Measurements from ENCODE around the gene PIR.

PIR gene

DNA sequence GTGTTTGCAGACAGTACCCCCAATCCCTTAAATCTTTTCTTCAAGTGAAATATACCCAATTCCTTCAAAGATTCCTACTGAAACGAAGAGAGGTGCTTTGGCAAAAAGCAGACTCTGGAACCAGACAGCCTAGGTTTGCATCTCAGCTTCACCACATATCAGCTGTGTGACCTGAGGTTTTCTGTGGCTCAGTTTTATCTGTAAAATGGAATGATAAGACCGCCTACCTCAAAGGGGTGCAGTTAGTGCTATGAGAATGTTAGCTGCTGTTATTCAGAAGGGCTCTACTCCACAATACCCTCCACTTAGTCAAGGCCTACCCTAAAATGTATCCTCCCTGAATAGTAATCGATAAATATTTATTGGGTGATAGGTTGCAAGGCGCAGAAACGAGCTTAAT lies 664 bp downstream of the PIR start:
- no peak for DNase-seq (ENCODE audit: low read depth in 2 of 2)

DNA sequence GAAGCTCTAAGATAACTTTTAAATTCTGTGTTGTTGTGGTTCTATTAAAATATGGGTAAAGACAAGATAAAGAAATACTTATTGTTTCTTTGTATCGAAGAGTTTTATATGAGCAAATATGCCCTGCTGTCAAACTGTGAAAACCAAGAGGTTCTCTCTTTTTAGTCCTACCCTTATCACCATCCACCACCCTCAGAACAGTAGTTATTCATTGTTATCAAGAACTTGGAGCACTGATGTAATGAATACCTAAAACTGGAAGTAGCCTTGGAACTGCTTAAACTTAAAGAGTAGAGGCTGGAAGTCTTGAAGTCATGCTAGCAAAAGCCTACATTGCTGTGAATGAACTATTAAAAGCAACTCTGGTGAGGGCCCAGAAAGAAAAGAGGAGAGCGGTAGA lies 9.2 kb downstream of the PIR start:
- DNase-seq (ENCODE audit: low read depth in 2 of 2), result no peak

DNA sequence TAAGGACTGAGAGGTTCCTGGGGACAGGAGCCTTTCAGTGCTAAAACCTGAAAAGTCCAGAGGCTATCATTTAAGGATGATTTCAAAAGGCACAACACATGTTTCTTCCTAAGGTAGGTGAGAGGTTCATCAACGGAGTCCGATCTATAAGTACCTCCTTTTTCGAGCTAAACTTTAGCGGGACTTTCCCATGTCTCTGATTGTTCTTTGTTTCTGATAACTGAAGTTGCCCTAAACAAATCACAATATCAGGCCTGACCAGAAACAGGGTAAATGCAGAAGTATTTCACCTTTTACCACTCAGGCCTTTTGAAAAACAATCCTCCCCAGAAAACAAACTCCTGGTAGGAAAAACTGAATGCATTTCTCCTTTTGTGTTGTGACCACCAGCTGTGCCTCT lies 17.6 kb downstream of the PIR start:
- no peak for DNase-seq (ENCODE audit: low read depth in 2 of 2)

DNA sequence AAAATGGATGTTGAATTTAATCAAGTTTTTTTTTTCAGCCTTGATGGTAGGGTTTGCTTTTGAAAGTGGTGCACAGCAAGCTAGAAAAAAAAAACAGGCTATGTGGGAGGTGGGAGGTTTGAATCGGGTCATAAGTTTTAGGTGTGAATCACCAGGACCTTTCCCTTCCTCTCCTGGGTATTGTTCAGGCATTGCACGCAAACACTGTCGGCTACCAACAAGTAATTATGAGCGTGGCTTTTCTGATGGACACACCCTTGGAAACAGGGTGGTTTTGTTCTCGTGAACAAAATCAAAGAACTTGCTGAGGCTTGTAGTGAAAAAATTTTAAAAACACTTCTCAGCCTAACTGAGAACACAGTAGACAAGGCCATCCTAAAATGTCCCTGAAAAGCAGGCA lies 18.1 kb downstream of the PIR start:
- no peak for DNase-seq (ENCODE audit: low read depth in 2 of 2)

DNA sequence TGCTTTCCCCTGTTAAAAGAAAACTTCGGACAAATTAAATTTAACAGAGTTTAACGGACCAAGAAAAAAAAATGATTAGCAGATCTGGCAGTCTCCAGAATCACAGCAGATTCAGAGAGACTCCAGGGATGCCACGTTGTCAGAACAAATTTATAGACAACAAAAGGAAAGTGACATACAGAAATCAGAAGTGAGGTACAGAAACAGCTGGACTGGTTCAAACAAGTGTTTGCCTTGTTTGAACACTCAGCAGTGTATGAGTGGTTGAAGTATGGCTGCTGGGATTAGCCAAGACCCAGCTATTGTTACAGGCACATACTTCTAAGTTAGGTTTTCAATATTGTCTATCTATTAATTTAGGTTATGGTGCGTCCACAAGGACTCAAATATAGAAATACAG lies 19.1 kb downstream of the PIR start:
- DNase-seq (ENCODE audit: low read depth in 2 of 2), result no peak

DNA sequence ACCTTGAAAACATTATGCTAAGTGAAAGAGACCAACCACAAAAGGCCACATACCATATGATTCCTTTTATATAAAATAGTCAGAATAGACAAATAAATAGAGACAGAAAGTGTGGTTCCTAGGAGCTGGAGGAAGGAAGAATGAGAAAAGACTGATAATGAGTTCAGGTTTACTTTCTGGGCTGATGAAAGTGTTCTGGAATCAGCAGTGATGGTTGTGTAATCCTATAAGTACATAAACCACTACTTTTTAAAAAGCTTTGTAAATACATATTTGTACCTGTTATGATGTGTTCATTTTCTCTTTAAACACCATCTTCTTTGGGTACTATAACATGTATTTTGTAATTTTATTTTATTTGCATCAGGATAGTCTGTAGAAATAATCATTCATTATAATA lies 20.6 kb downstream of the PIR start:
- no peak for DNase-seq (ENCODE audit: low read depth in 2 of 2)

DNA sequence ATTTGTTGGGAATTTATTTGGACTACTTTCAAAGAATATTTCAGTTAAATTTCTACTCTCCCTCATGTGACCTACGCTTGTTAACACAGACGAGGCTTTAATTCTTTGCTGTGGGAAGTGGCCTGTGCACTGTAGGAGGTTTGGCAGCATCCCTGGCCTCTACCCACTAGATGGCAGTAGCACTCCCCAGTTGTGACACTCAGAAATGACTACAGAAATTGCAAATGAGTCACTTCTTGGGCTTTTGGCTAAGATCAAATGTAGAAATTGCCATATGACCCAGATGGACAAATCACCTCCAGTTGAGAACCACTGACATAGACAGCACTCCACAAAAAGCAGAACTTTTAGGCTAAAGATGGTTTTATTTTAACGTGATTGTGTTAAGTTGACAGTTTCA lies 22.1 kb downstream of the PIR start:
- no peak for DNase-seq (ENCODE audit: low read depth in 2 of 2)

DNA sequence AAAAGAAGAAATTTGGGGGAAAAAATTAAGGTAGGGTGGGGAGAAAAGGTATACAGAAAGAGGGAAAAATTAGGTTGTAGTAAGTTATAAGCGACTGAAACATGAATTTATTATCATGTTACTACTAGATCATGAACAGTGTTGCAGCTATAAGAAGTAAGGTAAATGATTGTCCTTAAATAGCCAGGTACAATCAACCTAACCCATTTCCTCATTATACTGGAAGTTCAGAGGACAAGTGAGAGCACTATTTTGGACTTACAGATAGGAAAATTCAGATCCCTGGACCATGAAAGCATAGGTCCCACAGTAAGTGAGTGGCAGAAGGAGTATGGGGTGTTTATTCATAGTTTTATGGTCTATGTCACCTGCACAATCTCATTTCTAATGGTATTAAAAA lies 23.5 kb downstream of the PIR start:
- no peak for DNase-seq (ENCODE audit: low read depth in 2 of 2)

DNA sequence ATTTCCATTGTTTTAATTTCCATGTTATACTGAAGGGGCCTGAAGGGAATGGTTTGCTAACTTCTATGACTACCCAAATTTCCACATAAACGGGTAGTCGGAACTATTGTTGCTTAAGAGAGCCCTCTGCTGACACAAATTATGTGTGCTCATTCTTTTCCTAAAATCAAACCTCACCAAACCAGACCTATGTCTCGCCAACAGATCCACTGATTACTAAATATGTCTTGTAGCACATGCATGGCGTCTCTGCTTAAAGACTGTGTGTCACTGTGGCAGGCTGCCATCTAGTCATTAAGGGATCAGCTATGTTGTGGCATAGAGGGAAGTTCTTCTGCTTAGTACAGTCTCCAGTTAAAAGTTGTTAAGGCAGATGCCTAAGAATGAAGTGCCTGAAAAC lies 25.1 kb downstream of the PIR start:
- DNase-seq (ENCODE audit: low read depth in 2 of 2), result peak in 1 of 2 experiments; percentile 6

DNA sequence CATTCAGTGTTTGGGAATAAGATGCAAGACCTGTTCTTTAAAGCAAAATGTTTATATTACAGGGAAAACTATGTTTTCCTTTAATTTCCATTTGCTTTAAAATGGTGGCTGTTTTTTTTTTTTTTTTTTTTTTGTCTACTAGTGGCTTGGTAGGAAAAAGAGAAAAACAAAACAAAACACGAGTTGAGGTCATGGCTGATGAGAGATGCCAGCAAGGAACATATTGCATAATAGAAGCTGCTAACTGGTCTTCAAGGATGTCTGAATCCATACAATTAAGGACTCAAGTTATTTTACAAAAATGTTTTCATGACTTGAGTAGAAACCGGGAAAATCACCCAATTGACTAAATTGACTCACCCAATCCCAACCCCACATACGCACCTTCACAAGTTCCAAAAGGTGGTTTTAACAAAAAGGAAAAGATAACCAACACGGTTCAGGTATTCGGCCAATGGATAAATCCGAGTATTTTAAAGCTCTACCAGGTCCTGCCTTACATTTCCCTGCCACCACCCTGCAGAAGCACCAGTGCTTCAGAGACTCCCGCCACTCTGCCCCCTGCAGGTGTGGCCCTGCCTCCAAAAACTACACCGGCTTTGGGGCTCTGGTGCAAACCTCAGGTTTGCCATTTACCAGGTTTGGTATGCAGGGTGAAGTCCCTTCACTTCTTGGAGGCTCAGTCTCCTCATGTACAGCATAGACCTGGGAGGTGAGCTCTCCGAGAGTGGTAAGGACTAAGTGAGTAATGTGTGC lies 27.1 kb downstream of the PIR start:
- no peak for DNase-seq (ENCODE audit: low read depth in 2 of 2)

DNA sequence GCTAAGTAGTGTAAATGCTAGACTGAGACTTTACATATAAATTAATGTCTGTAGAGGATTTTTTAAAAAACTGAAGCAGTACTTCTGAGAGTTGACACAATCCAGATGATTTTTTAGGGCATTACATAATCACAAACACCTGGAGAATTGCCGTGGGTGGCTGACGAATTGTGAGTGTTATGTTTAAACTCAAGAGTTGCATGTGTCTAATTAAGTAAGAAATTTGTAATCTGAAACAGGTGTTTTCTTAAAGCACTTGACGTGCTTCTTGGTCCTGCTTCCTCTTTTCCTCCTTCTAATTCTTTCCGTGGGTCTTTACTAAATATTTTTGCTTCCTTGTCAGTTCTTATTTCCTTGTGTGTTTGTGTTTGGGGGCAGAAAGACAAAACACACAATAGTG lies 27.8 kb downstream of the PIR start:
- DNase-seq (ENCODE audit: low read depth in 2 of 2), result peak in 1 of 2 experiments; percentile 33

DNA sequence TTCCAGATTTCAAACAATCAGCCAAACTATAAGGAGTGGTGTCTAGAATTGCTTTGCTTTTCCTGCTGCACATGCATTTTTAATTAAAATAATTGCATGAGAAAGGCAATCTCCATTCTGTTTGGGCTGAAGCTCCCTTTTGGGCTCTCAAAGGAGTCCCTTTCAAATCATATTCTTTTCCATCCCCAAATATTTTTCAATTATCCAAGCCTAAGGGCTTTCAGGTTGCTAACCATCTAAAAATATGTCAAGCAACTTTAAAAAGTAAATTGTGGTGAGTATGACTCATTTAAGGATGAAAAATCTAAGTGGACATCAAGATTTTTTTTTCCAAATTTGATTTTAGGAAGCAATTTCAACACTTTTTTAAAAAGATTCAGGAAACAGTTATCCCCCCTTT lies 28.4 kb downstream of the PIR start:
- DNase-seq (ENCODE audit: low read depth in 2 of 2), result no peak

DNA sequence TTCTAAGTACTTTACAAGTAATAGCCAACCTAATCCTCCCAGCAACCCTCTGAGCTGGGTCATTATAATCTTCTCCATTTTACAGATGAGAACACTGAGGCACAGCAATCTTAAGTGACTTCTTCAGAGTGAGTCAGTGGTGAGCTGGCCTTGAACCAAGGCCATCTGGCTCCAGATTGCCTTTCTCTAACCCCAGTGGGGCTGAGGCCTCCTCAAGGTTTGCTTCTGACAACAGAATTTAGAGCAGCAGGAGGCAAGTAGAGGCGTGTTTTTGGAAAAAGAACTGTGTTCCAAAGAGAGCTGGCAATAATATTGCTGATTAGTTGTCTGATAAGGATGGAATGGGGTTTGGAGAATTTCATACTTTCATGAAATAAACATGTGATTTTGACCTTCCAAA lies 41.2 kb downstream of the PIR start:
- no peak for DNase-seq (ENCODE audit: low read depth in 2 of 2)

DNA sequence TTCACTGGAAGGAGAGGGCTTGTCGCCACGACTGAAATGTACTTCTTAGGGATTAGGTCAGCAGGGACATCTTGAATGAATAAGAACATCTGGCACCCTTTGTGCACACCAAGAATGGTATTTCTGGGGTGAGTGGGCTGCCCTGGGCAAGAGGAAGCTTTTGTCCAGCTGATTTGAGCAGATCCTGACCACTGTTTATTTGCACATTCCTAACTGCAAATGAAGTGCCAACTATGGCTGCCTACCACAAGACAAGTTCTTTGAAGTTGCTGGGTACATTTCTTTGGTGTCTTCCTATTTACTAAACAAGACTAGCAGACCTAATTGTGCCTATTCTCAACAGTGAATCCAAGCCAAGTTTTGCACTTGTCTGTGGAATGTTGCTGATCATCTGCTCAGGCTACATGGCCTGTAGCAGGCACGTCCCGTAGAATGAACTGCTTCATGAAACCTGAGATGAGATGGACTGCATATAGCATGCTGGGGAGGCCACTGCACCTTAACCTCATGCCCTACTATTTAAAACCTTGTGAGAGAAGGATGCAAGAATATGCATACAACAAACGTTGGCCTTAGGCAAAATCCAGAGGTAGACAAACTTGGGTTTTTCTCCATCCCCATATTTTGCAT lies 45.0 kb downstream of the PIR start:
- DNase-seq (ENCODE audit: low read depth in 2 of 2), result no peak

DNA sequence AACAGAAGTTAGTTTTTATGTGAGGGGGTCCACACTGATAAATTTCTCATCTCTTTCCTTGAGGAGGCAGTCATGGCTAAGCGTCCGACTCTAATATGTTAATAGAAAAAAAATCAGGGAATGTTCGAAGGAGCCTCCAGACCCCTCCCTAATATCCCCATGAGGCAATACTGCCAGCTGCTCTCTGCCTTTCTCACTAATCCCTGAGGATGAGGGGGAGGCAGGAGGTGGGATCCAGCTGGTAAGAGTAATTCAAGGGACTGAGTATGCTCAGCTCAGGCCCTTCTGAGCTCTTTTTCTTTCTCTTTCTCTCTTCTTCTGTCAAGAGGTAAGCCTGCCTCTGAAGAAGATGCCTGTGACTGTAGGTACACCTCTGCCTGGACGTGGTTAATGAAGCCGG lies 51.7 kb downstream of the PIR start:
- DNase-seq (ENCODE audit: low read depth in 2 of 2), result no peak

DNA sequence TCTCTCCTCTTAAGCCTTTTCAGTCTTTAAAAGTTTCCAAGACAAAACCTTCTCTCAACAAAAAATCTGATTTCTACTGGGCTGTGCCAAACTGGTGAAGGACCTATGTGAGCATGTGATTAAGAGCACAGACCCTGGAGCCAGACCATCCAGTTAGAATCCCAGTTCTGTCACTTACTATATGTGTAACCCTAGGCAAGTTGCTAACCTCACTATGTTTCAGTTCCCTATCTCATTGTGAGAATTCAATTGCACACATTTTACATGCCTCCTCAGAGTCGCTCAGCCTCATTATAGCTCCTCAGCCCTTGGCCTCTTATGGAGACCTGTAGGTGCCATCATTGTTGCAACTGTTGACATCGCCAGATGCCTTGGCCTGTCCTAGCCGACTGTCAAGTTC lies 54.8 kb downstream of the PIR start:
- no peak for DNase-seq (ENCODE audit: low read depth in 2 of 2)

DNA sequence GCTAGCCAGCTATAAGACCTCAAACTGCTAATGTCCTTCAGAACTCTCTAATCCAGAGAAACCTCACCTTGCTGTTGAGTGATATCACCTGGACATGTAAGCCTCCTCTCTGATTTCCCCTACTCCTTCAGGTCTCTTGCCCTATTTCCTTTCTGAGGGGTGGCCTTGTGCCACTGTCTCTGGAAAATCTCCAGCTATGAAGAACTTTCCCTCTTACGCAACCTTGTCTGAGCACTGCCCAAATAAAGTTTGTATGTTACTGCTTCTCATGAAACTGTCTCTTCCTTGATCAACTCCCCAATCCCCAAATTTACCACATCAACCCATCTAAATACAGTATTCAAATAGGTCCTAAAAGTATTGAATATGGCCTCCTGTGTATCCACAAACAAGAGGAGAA lies 55.4 kb downstream of the PIR start:
- no peak for DNase-seq (ENCODE audit: low read depth in 2 of 2)

DNA sequence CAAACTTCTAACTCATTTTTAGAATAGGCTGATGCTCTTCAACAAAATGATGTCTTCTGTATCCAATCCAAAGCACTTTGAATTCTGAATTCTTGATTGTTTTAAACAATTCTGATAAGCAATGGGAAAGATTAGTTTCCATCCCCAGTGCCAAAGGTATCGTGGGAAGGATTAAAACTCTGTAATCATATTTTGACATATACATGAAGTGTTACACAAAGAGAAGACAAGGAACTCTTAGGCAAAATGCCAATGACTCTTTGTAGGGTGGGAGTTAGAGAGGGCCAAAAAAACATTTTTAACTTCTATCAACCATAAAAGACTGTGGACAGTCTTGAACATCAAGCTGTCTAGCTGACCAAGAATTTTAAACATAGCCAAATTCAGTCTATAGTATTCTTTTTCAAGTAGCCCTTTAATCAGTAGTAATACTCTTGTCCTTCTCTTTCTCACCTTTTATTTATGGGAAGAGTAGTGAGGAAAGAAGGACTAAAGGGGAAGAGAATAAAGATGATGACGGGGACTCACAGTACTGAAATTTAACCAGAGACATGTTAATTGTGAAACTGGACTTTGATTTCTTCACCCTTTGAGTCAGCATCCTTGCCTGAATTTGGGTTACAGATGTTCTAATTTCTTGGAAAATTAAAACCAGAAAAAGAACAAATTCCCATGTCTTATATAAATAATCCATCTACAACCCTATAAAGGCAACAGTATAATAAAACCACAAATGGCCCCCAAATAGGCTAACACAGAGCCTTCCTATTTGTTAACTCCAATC lies 57.1 kb downstream of the PIR start:
- DNase-seq (ENCODE audit: low read depth in 2 of 2), result peak in 1 of 2 experiments; percentile 28

DNA sequence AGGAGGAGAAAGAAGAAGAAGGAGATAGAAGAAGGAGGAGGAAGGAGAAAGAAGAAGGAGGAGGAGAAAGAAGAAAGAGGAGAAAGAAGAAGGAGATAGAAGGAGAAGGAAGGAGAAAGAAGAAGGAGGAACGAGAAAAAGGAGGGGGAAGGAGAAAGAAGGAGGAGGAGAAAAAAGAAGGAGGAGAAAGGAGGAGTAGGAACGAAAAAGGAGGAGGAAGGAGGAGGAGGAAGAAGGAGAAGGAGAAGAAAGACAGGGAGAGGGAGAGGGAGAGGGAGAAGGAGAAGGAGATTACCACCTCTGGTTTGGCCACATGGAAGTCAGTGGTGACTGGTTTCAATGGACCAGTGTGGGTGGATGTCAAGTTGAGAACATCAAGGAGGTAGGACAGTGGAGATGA lies 58.9 kb downstream of the PIR start:
- DNase-seq (ENCODE audit: low read depth in 2 of 2), result no peak

DNA sequence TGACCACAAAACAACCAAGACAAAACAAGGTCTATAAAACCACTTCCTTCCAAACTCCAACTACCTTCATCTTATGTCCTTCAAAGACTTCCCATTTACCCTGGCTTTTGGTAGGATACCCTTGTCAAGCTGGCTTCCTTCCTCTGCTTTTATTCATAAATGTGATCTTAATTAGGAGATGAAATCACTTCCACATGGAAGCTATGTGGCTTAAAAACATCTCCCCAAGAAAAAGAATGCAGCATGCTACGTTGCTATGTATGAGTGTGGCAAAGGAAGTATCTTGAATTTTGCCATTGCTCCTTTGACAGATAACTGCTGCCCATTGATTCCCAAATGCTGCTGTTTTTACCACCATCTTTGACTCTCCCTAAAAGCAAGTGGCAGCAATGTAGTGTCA lies 62.5 kb downstream of the PIR start:
- no peak for DNase-seq (ENCODE audit: low read depth in 2 of 2)

DNA sequence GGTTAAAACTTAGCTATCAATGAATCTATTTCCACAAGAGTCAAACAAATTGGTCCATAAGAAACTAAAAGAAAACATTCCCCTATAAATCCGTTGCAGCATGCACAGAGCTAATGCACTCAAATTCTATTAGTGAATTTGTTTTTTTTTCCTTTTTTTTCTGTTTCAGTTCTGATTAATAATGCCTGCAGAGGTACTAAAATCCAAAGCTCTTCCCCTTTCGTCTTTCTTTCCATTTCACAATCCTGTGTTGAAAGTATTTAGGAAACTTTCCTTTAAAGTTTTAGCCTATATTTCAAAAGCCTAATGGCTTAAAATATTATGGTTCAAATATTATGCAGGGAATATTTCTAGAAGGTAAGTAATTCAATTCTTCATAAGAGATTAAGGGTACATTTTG lies 63.1 kb downstream of the PIR start:
- DNase-seq (ENCODE audit: low read depth in 2 of 2), result no peak

DNA sequence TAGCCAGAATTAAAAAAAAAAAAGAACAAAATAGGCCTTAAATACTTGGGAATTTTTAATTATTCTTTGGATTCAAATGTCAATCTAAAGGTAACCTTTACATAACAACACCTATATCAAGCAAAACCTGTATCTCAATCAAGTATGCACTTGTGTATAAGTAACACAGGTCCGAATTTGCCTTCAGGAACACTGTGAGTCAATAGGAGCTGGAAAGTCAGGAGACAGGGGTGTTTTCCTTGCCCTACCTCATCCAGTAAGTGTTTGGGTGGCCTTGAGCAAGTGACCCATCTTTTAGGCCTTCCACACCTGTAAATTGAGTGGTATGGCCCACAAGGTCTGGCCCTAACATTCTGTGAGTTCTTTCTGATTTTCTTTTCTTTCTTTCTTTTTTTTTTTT lies 68.1 kb downstream of the PIR start:
- DNase-seq (ENCODE audit: low read depth in 2 of 2), result no peak

DNA sequence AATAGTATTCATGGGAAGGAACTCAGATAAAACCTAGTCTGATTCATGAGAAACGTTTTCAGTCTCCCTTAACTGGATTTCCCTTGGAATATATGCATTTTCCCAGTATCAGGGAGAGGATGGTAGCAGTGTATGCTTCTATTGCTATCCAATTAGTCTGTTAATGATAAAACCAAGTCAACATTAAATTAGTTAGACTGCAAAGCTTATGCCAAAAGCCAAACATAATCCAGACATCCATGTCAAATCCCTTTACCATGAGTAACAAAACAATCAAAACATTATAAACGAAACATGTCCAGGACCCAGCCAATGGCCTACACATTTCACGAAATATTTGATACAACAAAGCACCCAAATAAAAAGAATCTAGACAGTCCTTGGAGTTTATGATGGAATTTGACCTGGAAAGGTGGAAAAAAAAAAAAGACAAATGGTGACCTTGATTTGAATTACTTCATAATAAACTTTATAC lies 74.4 kb downstream of the PIR start:
- DNase-seq (ENCODE audit: low read depth in 2 of 2), result no peak
